IPS DF 4.7 (cell line): ENCODE results near the gene DMBT1.

ENCODE experiments used
- DNase-seq: peaks from one replicate; pipeline ENCODE4 v3.0.0-alpha.2; 2013; ENCODE audit warnings: low spot score; ENCODE audit errors: extremely low read depth

Gene DMBT1

DNA sequence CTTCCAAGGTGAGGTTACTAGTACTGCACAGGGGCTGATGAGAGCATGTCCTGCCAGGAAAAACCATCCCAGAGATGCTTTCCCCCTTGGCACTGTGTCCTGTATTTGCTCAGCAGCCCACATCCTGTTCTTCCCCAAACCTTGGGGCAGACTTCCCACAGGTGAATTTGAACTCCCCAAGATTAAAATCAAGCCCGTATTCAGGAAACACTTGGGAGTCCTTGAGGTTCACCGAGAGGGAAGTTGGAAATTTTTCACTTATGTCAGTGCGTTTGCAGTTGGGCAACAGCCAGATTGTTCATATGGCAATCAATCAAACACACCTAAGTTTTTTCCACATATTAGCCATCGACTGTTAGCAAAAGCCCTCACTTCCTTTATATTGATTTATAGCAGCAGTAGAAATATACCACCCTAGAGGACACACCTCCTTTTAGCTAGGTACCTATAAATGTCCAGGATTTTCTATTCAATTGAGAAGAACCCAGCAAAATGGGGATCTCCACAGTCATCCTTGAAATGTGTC lies at the start of gene DMBT1:
Gene DMBT1 (plus strand): TSS at position 476 of the 526 bp plus-strand sequence. CDS start 17 bp downstream, at position 493.
- DNase-seq = no peak

DNA sequence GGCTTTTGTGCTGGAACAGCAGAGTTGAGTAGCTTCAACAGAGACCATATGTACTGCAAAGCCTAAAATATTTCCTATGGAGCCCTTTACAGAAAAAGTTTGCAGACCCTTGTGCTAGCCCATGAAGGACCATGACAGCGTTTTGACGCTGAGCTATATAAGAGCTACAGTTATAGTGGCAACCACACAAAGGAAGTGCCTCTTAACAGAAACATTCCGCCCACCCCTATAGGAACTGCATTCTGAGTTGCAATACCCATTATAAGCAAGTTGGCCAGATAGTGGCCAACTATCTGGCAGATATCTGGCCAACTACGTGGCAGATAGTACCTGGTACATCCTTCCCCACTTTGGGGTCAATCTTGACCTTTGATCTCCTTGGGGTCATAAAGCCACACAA lies 47.5 kb upstream of the DMBT1 start:
- no peak for DNase-seq

DNA sequence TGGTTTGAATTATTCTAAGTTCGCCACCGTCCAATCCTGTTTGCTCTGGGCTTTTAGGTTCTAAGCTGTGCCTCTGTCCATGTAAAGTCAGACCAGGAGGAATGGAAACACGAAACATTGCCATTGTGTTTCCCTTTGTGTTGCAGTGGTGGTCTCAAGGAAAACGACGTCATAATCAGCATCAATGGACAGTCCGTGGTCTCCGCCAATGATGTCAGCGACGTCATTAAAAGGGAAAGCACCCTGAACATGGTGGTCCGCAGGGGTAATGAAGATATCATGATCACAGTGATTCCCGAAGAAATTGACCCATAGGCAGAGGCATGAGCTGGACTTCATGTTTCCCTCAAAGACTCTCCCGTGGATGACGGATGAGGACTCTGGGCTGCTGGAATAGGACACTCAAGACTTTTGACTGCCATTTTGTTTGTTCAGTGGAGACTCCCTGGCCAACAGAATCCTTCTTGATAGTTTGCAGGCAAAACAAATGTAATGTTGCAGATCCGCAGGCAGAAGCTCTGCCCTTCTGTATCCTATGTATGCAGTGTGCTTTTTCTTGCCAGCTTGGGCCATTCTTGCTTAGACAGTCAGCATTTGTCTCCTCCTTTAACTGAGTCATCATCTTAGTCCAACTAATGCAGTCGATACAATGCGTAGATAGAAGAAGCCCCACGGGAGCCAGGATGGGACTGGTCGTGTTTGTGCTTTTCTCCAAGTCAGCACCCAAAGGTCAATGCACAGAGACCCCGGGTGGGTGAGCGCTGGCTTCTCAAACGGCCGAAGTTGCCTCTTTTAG lies 46.3 kb upstream of the DMBT1 start:
- DNase-seq = no peak

DNA sequence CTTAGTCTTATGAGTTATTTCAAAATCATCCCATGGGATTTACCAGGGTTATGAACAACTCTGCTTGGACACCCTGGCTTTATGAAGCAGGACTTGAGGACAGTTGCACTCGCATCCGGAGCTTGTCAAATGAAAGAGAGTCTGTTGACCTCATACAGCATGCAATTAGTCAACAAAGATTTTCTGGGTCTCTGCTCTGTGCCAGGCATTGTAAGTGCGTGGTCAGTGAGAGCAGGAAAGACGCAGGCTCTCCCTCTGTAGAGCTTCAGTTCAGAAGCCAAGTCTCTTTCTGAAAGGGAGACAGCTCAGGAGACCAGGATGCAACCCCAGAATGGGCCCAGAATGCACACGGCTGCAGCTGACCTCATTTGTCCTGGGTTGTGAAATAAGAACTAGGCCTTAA lies 45.5 kb upstream of the DMBT1 start:
- DNase-seq = no peak

DNA sequence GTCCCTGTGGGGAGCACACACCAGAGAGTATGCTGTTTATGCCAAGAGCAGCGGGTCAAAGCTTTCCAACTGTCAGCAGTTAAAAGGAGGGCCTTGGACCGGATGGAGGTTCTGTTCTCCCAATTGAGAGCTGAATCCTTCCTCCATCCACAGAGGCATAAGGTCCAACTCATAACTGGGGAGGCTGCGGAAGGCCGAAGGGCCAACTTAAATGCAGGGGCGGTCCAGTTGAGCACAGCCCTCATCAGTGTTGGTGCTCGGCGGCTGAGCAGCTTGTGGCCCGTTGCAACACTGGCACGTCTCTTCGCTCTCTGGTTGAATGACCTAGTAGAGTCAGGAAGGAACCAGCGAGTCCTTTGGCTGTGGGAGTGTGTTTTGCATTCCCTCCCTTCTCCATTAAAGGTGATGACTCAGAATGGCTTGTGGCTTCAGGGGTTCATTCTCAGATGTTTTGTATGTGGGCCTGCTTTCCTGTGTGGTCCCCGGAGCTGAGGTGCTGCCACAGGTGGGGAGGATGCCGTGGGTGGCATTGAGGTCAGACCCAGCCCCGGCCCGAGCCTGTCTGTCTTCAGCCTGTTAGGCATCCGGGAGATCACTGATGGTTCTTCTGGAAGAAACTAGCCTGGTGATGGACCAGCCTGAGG lies 44.8 kb upstream of the DMBT1 start:
- no peak for DNase-seq

DNA sequence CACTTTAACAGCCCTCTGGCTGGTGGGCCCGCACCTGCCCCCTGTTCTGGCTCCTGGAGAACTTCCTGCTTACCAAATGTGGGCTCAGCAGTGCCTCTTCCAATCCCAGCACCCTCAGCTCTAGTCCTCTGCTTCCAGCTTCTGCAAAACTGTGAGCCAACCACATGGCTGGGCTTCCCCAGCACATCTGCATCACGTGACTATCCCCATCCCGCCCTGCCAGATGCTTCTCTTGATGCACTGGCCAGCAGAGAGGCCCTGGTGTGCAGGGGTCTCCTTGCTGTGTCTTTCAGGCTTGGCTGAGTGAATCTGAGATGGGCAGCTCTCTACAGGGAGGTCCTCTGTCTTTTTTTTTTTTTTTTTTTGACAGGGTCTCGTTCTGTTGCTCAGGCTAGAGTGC lies 43.8 kb upstream of the DMBT1 start:
- DNase-seq = no peak

DNA sequence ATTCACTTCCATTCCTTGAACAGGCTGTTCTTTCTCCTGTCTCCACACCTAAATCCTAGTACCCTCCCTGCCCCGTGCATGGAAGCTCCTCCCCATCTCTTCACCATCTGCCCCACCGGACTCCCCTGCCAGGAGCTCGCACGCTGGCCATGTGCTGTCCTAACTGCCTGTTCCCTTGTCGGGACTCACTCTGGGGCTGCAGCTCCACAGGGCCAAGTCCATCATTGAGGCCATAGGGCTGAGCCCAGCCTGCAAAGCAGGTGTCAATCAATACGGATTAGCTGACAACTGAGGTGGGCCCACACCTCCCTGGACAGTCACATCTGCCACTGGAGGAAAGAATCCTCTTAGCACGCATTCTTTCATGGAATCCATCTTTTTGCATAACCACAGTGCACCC lies 41.4 kb upstream of the DMBT1 start:
- no peak for DNase-seq

DNA sequence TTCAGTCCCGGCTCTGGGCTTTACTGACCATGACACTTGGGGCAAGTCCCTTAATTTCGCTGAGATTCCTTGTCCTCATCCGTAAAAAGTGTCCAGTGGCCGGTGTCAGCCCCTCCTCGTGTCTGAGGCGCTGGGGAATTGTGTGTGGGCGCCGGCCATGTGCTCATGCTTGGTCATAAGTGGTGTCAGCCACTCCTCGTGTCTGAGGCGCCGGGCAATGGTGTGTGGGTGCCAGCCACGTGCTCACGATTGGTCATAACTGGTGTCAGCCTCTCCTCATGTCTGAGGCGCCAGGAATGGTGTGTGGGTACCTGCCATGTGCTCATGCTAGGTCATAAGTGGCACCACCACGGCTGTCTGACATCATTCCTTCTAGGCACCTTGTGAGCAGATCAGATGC lies 40.7 kb upstream of the DMBT1 start:
- no peak for DNase-seq

DNA sequence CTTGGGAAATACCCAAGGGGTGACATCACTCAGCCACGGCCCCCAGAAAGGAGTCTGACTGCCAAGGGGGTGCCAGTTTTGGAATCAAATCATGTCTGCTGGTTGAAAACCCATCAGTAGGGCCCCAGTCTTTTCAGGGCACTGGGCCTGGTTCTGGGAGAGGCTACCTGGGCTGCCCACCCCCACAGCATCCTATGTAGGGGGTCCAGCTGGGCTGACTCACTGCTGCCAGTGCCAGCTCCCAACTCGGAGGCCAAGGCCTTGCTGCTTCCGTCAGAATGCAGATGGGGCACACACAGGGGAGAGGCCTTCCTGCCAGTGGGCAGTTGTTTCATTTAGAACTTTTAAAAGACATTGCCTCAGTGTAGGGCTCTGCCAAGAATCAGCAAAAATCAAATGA lies 39.5 kb upstream of the DMBT1 start:
- DNase-seq = no peak

DNA sequence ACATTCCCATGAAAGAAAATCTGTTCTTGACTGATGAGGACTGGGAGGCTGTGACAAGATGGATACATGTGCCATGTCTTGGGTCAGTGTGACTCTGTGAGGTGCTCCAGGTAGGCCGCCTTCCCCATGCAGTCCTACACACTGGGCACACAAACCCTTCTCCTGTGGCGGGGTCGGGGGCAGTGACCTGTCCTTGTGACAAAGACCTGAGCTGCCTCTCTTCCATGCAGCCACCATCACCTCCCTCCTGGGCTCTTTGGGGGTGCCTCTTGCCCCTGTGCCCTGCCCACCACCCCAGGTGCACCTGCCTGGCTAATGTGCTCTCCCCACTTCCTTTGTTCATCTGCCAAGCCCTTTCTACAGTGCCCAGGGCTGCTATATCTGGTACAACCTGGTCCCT lies 35.7 kb upstream of the DMBT1 start:
- DNase-seq = no peak

DNA sequence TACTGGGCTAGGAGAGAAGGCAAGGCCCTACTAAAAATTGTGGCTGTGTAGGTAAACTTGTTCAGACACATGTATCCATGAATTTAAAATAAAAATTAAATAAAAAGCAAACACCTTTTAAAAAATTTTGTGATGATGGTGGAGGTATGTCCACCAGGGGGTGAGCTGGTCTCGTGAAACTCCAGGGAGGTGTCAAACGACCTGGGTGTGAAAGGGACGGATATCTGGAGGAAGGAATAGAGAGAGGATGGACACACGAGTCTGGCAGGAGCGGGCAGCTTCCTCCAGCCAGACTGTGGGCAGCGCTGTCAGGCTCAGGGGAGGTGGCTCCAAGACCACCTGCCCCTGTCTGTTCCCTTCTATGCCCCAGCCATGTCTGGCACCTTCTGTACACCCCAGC lies 34.8 kb upstream of the DMBT1 start:
- DNase-seq = no peak

DNA sequence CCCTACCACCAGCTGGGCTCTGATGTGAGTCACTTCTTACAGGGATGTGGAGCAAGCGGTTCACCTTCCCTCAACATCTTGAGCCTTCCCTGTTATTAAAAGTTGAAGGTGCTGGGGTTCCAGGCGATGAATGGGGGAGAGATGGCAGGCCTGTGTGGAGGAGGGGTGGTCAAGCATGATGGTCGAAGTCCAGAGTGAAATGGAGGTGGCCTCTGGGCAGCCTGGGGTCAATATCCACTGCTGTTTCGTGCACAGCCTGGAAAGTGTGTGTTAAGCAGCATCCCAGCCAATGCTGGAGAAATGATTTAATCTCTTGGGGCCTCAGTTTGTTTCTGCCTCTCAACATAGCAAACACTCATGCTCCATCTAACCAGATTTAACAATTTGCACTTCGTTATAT lies 33.7 kb upstream of the DMBT1 start:
- no peak for DNase-seq

DNA sequence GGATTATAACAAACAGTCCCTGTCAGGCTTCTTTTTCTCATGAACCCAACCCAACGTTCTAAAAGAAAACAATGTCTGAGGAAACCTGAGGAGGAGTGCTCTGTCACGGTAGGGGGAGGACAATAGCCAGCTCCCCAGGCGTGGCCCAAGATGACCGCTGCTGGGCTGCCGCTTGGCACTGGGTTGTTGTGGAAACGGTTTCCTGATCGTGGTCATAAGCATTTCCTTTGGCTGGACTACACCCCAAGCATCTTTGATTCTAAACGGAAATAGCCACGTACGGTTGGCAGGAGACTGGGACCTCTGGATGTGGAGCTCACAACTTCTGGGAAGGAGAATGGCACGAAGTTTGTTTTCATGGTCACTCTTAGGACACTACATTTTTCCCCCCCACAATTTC lies 30.4 kb upstream of the DMBT1 start:
- no peak for DNase-seq

DNA sequence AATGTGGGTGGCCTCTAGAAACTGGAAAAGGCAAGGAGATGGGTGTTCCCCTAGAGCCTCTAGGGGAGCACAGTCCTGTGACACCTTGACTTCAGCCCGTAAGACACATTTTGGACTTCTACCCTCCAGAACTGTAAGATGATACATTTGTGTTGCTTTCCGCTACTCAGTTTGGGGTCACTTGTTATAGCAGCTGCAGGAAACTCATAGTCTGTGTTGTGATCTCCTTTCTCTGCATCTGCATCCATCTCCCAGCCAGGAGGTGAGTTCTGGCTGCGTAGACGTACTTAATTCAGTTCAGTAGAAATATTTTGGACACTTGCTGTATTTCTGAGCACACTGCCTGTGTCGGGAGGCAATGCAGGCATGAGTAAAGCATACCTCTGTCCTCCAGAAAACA lies 29.3 kb upstream of the DMBT1 start:
- DNase-seq = no peak

DNA sequence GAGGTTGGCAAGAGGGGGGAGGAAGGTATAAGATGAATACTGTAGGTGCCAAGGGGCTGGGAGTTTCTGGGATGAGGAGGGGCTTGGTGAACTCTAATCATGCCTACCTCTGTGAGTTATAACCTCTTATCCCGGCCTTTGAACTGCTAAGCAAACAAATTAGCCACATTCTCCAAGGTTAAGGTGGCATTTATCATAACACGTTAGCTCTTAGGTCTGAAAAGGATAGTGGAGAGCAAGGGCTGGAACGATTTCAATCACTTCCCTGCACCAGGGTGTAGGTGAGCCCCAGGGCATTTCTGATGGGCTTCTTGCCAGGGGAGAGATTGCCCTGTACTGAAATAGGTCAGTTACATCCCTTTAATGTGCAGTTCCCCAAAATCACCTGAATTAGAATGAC lies 28.6 kb upstream of the DMBT1 start:
- no peak for DNase-seq

DNA sequence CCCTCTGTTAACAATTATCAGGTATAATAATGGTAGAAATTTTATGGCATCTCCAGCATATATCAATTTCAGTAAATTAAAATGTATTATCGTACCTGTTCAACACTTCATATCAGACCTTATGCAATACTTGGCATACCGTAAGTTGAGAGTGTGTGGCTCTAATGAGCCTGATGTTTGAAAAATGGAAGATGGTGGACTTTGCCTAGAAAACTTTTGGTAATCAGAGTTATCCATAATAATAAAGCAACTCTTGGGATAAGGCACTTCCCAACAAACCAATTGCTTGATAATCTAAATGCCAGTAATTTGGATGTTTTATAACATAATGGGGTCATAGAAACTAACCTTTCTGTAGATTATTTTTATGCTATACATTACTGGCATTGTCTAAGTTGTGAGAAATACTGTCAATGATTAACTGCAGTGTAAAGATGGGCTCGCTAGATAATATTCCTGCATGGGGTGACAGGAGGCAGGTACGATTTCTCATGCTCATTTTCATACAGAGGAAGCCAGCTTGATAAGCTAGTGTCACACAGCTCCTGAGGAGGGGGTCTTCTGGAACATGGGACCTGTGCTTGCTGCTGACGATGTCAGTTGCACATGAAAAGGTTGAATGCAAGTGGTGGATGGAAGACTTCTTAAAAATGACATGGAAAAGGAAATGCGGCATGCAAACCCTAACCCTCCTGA lies 27.8 kb upstream of the DMBT1 start:
- DNase-seq = no peak

DNA sequence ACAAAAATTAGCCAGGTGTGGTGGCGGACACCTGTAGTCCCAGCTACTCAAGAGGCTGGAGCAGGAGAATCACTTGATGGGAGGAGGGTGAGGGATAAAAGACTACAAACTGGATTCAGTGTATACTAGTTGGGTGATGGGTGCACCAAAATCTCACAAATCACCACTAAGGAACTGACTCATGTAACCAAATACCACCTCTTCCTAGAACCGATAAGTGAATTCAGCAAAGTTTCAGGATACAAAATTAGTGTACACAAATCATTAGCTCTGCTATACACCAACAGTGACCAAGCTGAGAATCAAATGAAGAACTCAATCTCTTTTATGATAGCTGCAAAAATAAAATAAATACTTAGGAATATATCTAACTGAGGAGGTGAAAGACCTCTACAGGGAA lies 23.0 kb upstream of the DMBT1 start:
- DNase-seq = no peak

DNA sequence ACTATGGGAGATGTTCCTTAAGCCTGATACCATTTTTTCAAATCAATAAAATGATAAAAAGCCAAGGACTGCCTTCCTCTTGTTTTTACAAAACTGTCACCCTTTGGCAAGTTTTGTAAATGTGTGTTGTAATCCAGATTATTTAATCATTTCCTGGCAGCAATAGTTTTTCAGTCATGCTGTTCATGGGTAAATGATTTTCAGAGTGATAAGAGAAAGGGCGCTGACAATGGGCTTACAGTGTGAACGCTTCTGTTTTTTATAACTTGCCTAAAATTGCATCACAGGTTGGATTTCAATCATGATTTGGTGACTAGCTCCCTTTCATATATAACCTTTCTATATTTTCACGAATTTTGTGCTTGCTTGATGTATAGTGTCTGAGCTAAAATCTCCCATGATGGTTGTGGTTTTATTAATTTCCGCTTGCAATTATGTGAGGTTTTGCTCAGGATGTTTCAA lies 19.0 kb upstream of the DMBT1 start:
- no peak for DNase-seq

DNA sequence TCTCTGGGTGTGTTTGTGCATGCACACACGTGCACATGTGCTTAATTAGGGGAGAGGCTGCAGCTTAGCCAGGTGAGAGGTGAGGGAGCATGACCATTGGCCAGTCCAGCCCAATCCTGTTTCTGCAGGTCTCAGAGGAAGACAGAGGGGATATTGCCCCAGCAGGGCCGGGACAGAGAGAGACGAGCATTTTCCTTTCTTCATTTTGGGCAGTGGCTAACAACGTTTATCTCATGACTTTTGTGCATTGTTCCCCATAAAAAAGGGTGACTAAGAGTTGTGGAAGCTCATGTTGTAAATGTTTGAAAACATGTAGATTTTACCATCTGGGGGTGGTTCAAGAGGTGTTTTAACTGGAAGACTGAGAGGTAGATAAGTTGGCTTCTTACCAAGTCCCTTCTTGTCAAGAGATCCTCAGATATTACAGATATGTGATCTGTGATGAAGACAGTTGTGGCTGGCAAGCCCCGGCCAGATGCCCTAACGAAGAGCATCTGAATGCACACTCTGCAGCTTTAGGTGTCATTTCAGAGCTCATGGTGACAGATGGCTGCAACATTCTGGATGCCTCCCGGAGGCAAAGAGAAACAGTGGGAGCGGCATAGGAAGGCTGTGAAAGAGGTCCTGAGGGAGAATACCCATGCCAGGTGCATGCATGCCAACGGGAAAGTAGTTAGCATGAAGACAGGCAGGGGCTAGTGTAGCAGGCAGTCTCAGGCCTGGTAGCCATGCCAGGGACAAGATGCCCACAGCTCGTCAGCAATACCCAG lies 16.7 kb upstream of the DMBT1 start:
- DNase-seq = no peak

DNA sequence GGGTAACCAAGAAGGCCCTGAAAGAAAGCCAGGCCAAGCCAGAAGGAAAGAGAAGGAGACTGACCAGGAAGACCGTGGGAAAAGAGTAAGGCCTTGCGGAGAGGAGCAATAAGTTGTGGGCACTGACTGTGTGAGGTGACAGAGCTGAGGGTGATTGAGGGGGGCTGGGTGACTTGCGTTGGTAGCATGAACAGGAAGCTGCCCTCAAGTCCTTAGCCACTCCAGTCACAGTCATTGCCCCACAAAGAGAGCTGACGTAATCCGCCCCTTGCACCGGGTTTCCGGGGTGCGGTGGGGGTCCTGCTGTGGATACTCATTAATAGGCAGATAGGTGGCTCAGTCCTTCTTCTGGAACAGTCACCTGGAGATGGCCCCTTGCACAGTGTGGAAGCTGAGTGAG lies 16.1 kb upstream of the DMBT1 start:
- DNase-seq = no peak

DNA sequence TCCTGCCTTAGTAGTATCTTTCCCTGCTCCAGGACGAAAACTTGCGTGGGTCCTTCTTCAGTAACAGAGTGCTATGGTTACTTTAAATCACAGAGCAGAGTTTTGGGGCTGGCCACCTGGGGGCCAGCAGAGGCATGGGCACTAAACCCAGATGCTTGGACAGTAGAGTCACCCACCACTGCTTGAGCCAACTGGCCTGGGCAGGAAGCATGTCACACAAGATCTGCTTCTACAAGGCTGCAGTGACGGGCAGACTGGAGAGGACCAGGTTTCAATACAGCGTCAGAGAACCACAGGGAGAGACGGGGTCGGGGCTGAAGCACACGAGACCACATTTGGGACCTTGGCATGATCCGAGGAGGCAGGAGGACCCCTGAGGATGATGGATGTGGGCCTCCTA lies 14.3 kb upstream of the DMBT1 start:
- DNase-seq = no peak
